ENCODE data around the gene EFNB1. TPM values are rescaled to one million over a fixed set of nuclear protein-coding genes. Genes with fewer than 3 reads are reported as not detected.

The EFNB1 gene
- total and polyA plus RNA-seq, 10 donors = 4.8 to 48.7 (median 29.9) TPM

DNA sequence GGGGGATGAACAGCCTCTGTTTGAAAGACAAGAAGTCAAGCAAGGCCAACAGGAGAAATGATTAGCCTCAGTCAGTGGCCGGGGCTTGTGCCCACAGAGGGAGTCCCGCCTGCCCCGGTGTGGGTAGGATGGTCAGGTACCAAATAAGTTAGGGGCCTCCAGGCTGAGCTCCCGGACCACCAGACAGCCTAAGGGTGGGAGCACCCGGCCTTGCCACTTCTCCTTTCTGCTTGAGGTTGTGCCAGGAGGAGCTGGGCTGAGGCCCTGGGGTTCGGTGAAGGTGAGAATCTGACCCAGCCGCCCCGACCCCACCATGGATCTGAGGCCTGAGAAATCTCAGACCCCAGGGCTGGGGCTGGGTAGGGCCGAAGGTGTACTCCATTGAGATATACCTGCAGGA lies 48.8 kb downstream of the EFNB1 start:
- Histone ChIP-seq H3K4me3 (no peak overlapping the region), H3K36me3 (no peaks in the 10 kb centered on the region), H3K27ac (no peak overlapping the region), H3K9me3 (no peaks in the 10 kb centered on the region), H3K4me1 (no peaks in the 10 kb centered on the region), H3K27me3 (replicated peaks in 1 of 7) (no peaks in the 10 kb centered on the region)
- intact Hi-C loops (cut with DNase I; ENCODE audit: low total_unique reads) = no loop called here
- 63 to 89% (median 65%) methylated on average over 4 to 9 of the region's 9 CpGs for WGBS, 5 donors
- DNase-seq = no peak
- no peak for TF ChIP-seq POLR2A (IDR thresholded peaks at IDR 0.05)
- TF ChIP-seq, protein P1, sequence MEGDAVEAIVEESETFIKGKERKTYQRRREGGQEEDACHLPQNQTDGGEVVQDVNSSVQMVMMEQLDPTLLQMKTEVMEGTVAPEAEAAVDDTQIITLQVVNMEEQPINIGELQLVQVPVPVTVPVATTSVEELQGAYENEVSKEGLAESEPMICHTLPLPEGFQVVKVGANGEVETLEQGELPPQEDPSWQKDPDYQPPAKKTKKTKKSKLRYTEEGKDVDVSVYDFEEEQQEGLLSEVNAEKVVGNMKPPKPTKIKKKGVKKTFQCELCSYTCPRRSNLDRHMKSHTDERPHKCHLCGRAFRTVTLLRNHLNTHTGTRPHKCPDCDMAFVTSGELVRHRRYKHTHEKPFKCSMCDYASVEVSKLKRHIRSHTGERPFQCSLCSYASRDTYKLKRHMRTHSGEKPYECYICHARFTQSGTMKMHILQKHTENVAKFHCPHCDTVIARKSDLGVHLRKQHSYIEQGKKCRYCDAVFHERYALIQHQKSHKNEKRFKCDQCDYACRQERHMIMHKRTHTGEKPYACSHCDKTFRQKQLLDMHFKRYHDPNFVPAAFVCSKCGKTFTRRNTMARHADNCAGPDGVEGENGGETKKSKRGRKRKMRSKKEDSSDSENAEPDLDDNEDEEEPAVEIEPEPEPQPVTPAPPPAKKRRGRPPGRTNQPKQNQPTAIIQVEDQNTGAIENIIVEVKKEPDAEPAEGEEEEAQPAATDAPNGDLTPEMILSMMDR (IDR thresholded peaks at IDR 0.05 in 8 of 11, conservative IDR thresholded peaks at IDR 0.05 in 3 of 11) = no peak

DNA sequence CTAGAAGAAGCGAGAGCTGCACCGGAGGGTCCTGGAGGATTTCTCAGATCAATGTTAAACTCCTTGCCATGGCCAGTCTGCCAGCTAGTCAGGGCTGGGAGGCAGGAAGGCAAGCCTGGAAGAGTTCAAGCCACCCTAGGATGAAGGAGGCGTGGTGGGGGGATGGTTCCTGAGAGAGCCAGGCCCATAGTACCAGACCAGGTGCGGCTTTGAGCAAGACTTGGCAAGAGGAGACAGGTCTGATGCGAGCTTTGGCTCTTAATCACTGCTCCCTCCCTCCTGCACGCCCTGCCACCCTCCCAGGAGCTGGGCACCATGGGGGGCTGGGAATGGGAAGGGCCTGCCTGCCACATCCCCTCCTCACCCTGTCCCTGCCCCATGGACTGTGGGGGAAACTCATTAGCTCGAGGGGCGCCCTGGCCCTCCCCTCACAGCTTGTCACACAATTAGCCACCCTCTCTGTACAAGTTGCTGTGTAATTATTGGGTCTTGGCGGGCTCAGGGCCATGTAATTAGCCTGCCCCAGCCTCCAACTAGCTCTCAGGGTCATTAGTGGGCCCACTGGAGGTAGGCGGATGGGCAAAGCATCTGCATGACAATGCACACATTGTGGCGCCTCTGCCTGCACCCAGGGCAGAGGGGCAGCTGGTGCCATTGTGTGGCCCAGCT lies 50.3 kb downstream of the EFNB1 start:
- Histone ChIP-seq H3K4me3 (no peak overlapping the region), H3K36me3 (no peaks in the 10 kb centered on the region), H3K27ac (no peak overlapping the region), H3K4me1 (no peaks in the 10 kb centered on the region), H3K9me3 (no peaks in the 10 kb centered on the region), H3K27me3 (replicated peaks in 1 of 7) (no peaks in the 10 kb centered on the region)
- 70 to 100% (median 89%) methylated on average over 1 to 11 of the region's 11 CpGs for WGBS, 5 donors
- intact Hi-C loops (cut with DNase I; ENCODE audit: low total_unique reads) = no loop called here
- TF ChIP-seq, protein P1 (IDR thresholded peaks at IDR 0.05 in 8 of 11, conservative IDR thresholded peaks at IDR 0.05 in 3 of 11) = no peak
- no peak for TF ChIP-seq POLR2AphosphoS5 (IDR thresholded peaks at IDR 0.05)
- no peak for TF ChIP-seq POLR2A (IDR thresholded peaks at IDR 0.05)
- no peak for DNase-seq

DNA sequence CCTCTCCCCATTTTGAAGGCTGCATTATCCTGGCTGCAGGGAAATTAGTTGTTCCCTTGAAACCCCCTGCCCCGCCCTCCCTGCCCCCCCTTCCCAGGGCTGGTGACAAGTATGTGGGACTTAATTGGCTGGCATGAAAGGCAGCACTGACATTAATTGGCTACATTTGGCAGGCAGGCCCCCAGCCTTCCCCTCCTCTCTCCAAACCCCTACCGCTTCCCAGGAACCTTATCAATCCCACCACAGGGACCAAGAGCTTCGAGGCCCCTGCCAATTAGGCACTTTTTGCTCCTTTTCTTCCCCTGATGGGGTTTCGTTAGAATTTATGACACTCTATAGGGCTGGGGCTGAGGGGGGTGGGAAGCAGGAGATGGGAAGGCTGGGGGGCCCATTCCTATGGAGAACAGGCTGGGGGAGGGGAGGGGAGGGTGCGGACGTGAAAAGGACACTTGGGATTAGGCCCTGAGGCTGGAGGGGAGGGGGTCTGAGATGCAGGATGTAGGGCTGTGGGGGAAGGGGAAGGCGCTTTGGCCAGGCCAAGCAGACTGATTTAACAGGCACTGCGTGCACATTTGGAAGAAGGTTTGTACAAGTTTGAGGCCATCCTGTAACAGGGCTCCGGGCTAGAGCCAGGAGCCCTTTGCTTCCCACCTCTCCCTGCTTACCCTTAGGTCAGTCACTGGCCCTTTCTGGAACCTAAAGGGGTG lies 52.2 kb downstream of the EFNB1 start:
- intact Hi-C loops (cut with DNase I; ENCODE audit: low total_unique reads) = no loop called here

DNA sequence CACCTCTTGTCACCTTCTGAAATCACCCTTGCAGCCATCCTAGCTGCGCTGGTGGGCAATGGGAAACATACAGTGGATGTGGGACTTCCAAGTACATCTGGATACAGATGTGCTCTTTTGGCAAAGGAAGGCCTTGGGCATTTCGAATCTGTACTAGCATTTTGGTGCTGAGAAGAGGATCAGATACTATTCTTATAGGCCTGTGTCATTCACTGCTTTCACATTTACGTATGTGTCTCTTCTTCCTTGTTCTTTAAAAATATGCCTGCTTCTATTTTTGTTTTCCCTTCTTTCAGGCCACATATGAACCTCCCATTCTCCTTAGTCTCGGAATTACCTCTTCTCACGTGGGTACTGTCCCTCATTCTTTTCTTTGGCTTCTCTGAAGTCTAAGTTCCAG lies 53.1 kb downstream of the EFNB1 start:
- TF ChIP-seq POLR2AphosphoS5 (IDR thresholded peaks at IDR 0.05) (no peak), POLR2A (IDR thresholded peaks at IDR 0.05) (no peak)
- TF ChIP-seq, protein P1 (IDR thresholded peaks at IDR 0.05 in 8 of 11, conservative IDR thresholded peaks at IDR 0.05 in 3 of 11) = no peak
- peaks cover 0 to 5% (median 0%) of the 10 kb centered on the region in 7 donors for H3K27me3 ChIP-seq (replicated peaks in 1 of 7)
- H3K4me1 ChIP-seq = no peaks in the 10 kb centered on the region
- no peaks in the 10 kb centered on the region for H3K36me3 ChIP-seq
- H3K9me3 ChIP-seq = no peaks in the 10 kb centered on the region
- no peak overlapping the region for H3K4me3 ChIP-seq
- no peak overlapping the region for H3K27ac ChIP-seq
- DNase-seq = no peak
- 46 to 86% (median 70%) methylated on average over 5 of the region's 5 CpGs for WGBS, 5 donors
- intact Hi-C loops (cut with DNase I; ENCODE audit: low total_unique reads) = no loop called here

More for the DNA sequence above, 52.2 kb downstream of the EFNB1 start:
- Histone ChIP-seq H3K27ac (no peak overlapping the region), H3K9me3 (no peaks in the 10 kb centered on the region), H3K4me1 (no peaks in the 10 kb centered on the region), H3K36me3 (no peaks in the 10 kb centered on the region), H3K27me3 (replicated peaks in 1 of 7) (peaks cover 0 to 5% (median 0%) of the 10 kb centered on the region in 7 donors), H3K4me3 (no peak overlapping the region)
- TF ChIP-seq POLR2AphosphoS5 (IDR thresholded peaks at IDR 0.05) = no peak
- TF ChIP-seq, protein P1 (IDR thresholded peaks at IDR 0.05 in 8 of 11, conservative IDR thresholded peaks at IDR 0.05 in 3 of 11) = no peak
- no peak for TF ChIP-seq POLR2A (IDR thresholded peaks at IDR 0.05)
- WGBS, 5 donors = 51 to 84% (median 75%) methylated on average over 8 to 9 of the region's 9 CpGs
- DNase-seq = no peak

All from spleen (tissue), 11 donors.